ENCODE results near the gene FXR1. TPM values are rescaled to one million over a fixed set of nuclear protein-coding genes. Genes with fewer than 3 reads are reported as not detected.
"Not testable (repeated sequence)": the region's sequence is repeated elsewhere in the genome, so short reads cannot be mapped to it uniquely, and the experiment has no call there.

The FXR1 gene
- total RNA-seq, 1 donor: 161 TPM

- Histone ChIP-seq H3K9me3 (ENCODE audit: low read depth, low read length) (no peaks in the 10 kb centered on the region), H3K4me1 (ENCODE audit: insufficient read depth, low read length) (no peaks in the 10 kb centered on the region), H3K4me3 (ENCODE audit: low read length) (no peak overlapping the region), H3K27me3 (ENCODE audit: insufficient read depth, low read length) (no peaks in the 10 kb centered on the region)
Observed at GRCh38 chr3:180974286-180974685, 61.8 kb downstream of the FXR1 start.

- Histone ChIP-seq H3K27me3 (ENCODE audit: insufficient read depth, low read length) (no peaks in the 10 kb centered on the region), H3K4me3 (ENCODE audit: low read length) (no peak overlapping the region), H3K4me1 (ENCODE audit: insufficient read depth, low read length) (no peaks in the 10 kb centered on the region), H3K9me3 (ENCODE audit: low read depth, low read length) (no peaks in the 10 kb centered on the region)
Observed at GRCh38 chr3:180977498-180977897, 65.0 kb downstream of the FXR1 start.

GRCh38 chr3:180979961-180980360, 67.5 kb downstream of the FXR1 start:
- Histone ChIP-seq H3K4me1 (ENCODE audit: insufficient read depth, low read length) (no peaks in the 10 kb centered on the region), H3K4me3 (ENCODE audit: low read length) (no peak overlapping the region), H3K27me3 (ENCODE audit: insufficient read depth, low read length) (no peaks in the 10 kb centered on the region), H3K9me3 (ENCODE audit: low read depth, low read length) (no peaks in the 10 kb centered on the region)

GRCh38 chr3:180980611-180981010, 68.1 kb downstream of the FXR1 start:
- Histone ChIP-seq H3K4me1 (ENCODE audit: insufficient read depth, low read length) (no peaks in the 10 kb centered on the region), H3K4me3 (ENCODE audit: low read length) (no peak overlapping the region), H3K27me3 (ENCODE audit: insufficient read depth, low read length) (no peaks in the 10 kb centered on the region), H3K9me3 (ENCODE audit: low read depth, low read length) (no peaks in the 10 kb centered on the region)

GRCh38 chr3:180981912-180982311, 69.4 kb downstream of the FXR1 start:
- H3K27me3 ChIP-seq (ENCODE audit: insufficient read depth, low read length): no peaks in the 10 kb centered on the region
- H3K4me3 ChIP-seq (ENCODE audit: low read length): no peak overlapping the region
- no peaks in the 10 kb centered on the region for H3K9me3 ChIP-seq (ENCODE audit: low read depth, low read length)
- no peaks in the 10 kb centered on the region for H3K4me1 ChIP-seq (ENCODE audit: insufficient read depth, low read length)

- H3K27me3 ChIP-seq (ENCODE audit: insufficient read depth, low read length): no peaks in the 10 kb centered on the region
Observed at GRCh38 chr3:180983136-180983535, 70.7 kb downstream of the FXR1 start.

GRCh38 chr3:180986366-180986765, 73.9 kb downstream of the FXR1 start:
- H3K4me3 ChIP-seq (ENCODE audit: low read length); H3K27me3 ChIP-seq (ENCODE audit: insufficient read depth, low read length); H3K9me3 ChIP-seq (ENCODE audit: low read depth, low read length): not testable (repeated sequence)
- H3K4me1 ChIP-seq (ENCODE audit: insufficient read depth, low read length): peaks cover 18% of the 10 kb centered on the region

More at GRCh38 chr3:180983136-180983535, 70.7 kb downstream of the FXR1 start:
- Histone ChIP-seq H3K9me3 (ENCODE audit: low read depth, low read length) (no peaks in the 10 kb centered on the region), H3K4me1 (ENCODE audit: insufficient read depth, low read length) (no peaks in the 10 kb centered on the region), H3K4me3 (ENCODE audit: low read length) (no peak overlapping the region)

DNA sequence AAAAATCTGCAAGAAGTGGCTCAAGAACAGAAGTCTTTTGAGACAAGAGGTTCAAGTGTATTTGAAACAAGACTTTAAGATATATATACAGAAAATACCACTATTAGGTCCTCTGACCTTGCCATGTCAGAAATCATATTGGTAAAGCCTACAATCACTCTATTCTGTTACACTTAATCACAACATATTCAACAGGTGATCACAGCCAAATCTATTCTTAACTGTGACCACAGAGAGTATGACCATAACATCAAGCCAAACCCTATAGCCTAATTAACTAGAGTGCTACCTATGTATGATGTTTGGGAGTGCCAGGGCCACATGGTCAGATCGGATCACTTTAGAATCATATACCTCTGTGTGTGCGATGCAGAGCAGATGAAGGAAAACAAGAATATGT, 74.9 kb downstream of the FXR1 start:
- H3K4me3 ChIP-seq (ENCODE audit: low read length): no peak overlapping the region
- H3K9me3 ChIP-seq (ENCODE audit: low read depth, low read length): no peaks in the 10 kb centered on the region
- H3K27me3 ChIP-seq (ENCODE audit: insufficient read depth, low read length): no peaks in the 10 kb centered on the region
- H3K4me1 ChIP-seq (ENCODE audit: insufficient read depth, low read length): peaks cover 18% of the 10 kb centered on the region

- Histone ChIP-seq H3K4me1 (ENCODE audit: insufficient read depth, low read length) (peaks cover 18% of the 10 kb centered on the region), H3K27me3 (ENCODE audit: insufficient read depth, low read length) (no peaks in the 10 kb centered on the region), H3K9me3 (ENCODE audit: low read depth, low read length) (no peaks in the 10 kb centered on the region), H3K4me3 (ENCODE audit: low read length) (peak within 1 kb of the TSS; percentile 74)
Observed at GRCh38 chr3:180989291-180990163, 77.1 kb downstream of the FXR1 start, which contains the start of gene DNAJC19. Gene DNAJC19 (minus strand): TSS chr3:180989736. CDS start chr3:180989602, 134 bp downstream.

- Histone ChIP-seq H3K4me1 (ENCODE audit: insufficient read depth, low read length) (peaks cover 18% of the 10 kb centered on the region), H3K4me3 (ENCODE audit: low read length) (peak overlapping the region; percentile 74), H3K9me3 (ENCODE audit: low read depth, low read length) (no peaks in the 10 kb centered on the region), H3K27me3 (ENCODE audit: insufficient read depth, low read length) (no peaks in the 10 kb centered on the region)
Observed at GRCh38 chr3:180990505-180990904, 78.0 kb downstream of the FXR1 start.

GRCh38 chr3:180996415-180996932, 84.0 kb downstream of the FXR1 start:
- H3K4me1 ChIP-seq (ENCODE audit: insufficient read depth, low read length): no peaks in the 10 kb centered on the region
- no peak overlapping the region for H3K4me3 ChIP-seq (ENCODE audit: low read length)
- no peaks in the 10 kb centered on the region for H3K9me3 ChIP-seq (ENCODE audit: low read depth, low read length)
- no peaks in the 10 kb centered on the region for H3K27me3 ChIP-seq (ENCODE audit: insufficient read depth, low read length)

DNA sequence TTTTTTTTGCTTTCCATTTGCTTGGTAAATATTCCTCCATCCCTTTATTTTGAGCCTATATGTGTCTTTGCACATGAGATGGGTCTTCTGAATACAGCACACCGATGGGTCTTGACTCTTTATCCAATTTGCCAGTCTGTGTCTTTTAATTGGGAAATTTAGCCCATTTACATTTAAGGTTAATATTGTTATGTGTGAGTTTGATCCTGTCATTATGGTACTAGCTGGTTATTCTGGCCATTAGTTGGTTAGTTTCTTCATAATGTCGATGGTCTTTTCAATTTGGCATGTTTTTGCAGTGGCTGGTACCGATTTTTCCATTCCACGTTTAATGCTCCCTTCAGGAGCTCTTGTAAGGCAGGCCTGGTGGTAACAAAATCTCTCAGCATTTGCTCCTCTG, 89.9 kb downstream of the FXR1 start:
- H3K9me3 ChIP-seq (ENCODE audit: low read depth, low read length); H3K4me1 ChIP-seq (ENCODE audit: insufficient read depth, low read length); H3K4me3 ChIP-seq (ENCODE audit: low read length); H3K27me3 ChIP-seq (ENCODE audit: insufficient read depth, low read length): not testable (repeated sequence)

GRCh38 chr3:181003469-181003868, 91.0 kb downstream of the FXR1 start:
- H3K4me3 ChIP-seq (ENCODE audit: low read length); H3K27me3 ChIP-seq (ENCODE audit: insufficient read depth, low read length); H3K9me3 ChIP-seq (ENCODE audit: low read depth, low read length); H3K4me1 ChIP-seq (ENCODE audit: insufficient read depth, low read length): not testable (repeated sequence)

DNA sequence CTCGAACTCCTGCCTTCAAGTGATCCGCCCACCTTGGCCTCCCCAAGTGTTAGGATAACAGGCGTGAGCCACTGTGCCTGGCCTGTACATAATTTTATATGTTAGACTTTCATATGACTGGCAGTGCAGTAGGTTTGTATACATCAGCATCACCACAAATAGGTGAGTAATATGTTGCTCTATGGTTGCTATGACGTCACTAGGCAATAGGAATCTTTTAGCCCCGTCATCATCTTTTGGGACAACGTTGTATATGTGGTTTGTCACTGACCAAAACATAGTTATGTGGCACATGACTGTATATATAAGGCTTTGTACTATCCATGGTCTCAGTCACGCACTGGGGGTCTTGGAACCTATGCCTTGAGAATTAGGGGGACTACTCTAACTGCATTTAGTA, 94.1 kb downstream of the FXR1 start:
- H3K9me3 ChIP-seq (ENCODE audit: low read depth, low read length): no peaks in the 10 kb centered on the region
- no peak overlapping the region for H3K4me3 ChIP-seq (ENCODE audit: low read length)
- H3K27me3 ChIP-seq (ENCODE audit: insufficient read depth, low read length): no peaks in the 10 kb centered on the region
- no peaks in the 10 kb centered on the region for H3K4me1 ChIP-seq (ENCODE audit: insufficient read depth, low read length)

DNA sequence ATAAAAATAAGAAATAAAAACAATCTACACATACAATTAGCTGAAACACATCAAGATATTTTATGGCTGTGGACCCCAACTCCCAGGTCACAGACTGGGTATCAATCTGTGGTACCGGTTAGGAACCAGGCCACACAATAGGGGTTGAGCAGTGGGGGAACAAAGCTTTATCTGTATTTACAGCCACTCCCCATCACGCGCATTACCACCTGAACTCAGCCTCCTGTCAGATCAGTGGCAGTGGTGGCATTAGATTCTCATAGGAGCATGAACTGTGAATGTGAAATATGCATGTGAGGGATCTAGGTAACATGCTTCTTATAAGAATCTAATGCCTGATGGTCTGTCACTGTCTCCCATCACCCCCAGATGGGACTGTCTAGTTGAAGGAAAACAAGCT, 94.8 kb downstream of the FXR1 start:
- H3K27me3 ChIP-seq (ENCODE audit: insufficient read depth, low read length): no peaks in the 10 kb centered on the region

DNA sequence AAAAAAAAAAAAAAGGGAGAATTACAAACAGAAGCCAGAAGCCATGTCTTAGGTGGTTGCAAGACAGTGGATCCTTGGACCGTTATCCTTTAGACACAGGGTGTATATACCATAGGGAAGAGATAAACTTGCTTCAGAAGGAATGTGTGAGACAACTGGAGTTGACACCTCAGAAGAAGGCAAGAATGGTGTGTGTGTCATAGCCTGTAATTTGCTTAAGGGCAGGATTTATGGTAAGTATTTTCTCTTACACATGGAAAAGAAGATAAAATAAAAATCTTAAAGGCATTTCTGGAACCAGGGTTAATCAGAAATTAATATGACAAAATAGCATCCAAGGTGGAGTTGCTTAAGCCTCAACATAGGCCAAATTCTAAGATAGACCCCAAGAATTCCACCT, 96.3 kb downstream of the FXR1 start:
- H3K4me3 ChIP-seq (ENCODE audit: low read length): no peak overlapping the region

More for the DNA sequence above, 94.8 kb downstream of the FXR1 start:
- no peak overlapping the region for H3K4me3 ChIP-seq (ENCODE audit: low read length)
- no peaks in the 10 kb centered on the region for H3K9me3 ChIP-seq (ENCODE audit: low read depth, low read length)
- H3K4me1 ChIP-seq (ENCODE audit: insufficient read depth, low read length): no peaks in the 10 kb centered on the region

More for the DNA sequence above, 96.3 kb downstream of the FXR1 start:
- Histone ChIP-seq H3K4me1 (ENCODE audit: insufficient read depth, low read length) (no peaks in the 10 kb centered on the region), H3K9me3 (ENCODE audit: low read depth, low read length) (no peaks in the 10 kb centered on the region), H3K27me3 (ENCODE audit: insufficient read depth, low read length) (no peaks in the 10 kb centered on the region)

Data from mononuclear cell (primary cell).